ENCODE data around the gene LTN1.

DNA sequence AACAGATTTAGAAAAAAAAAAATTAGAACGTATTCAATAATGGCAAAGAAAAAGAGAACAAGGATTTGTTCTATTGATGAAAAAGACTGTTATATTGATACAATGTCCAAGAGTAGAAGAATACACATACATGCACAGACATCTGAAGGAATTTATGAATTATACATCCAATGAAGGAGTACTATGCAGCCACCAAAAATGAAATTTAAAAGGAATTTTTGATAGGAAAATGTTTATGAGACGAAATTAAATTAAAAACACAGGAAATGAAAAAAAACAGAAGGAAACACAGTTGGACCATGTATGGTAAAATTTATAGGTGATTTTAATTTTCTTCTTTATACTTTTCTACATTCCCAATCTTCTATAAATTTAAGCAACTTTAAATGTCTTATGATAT lies 110.3 kb downstream of the LTN1 start:
- TF ChIP-seq CTCF (IDR thresholded peaks at IDR 0.05 in 2 of 3, conservative IDR thresholded peaks at IDR 0.05 in 1 of 3; ENCODE audit: borderline replicate concordance in 1 of 3, insufficient read depth in 1 of 3, low read depth in 2 of 3, low read length in 2 of 3) (no peak), EZH2phosphoT487 (IDR thresholded peaks at IDR 0.05; ENCODE audit: borderline replicate concordance) (no peak), YY1 (IDR thresholded peaks at IDR 0.05; ENCODE audit: extremely low read depth, insufficient replicate concordance, low read depth, low read length) (no peak), SRF (IDR thresholded peaks at IDR 0.05; ENCODE audit: low read depth) (no peak), POLR2AphosphoS5 (IDR thresholded peaks at IDR 0.05; ENCODE audit: low read depth, low read length) (no peak), EZH2 (IDR thresholded peaks at IDR 0.05) (no peak)

All from HCT116 (cell line).